Activated B cell treated with CpG ODN at 0.5 μM for 24 hours (primary cell): ENCODE results near the gene NPBWR2. TPM values are rescaled to one million over a fixed set of nuclear protein-coding genes. Genes with fewer than 3 reads are reported as not detected.

Source experiments
- ATAC-seq: fragments of 200-7000 bp; cut with Tn5 transposase; one replicate; pipeline ENCODE4 v1.10.0; 2021; ENCODE audit warnings: low read depth, mild to moderate bottlenecking, moderate library complexity
- CTCF ChIA-PET: fragments of 350-600 bp; sonication (Branson Sonifier 250); formaldehyde crosslinking; loops from one replicate; lab custom pipeline; 2021; ENCODE audit warnings: antibody characterized with exemption; lab: Charles Lee
- POLR2A ChIA-PET: fragments of 350-600 bp; sonication (Branson Sonifier 250); formaldehyde crosslinking; loops from one replicate; lab custom pipeline; 2021; ENCODE audit warnings: antibody characterized with exemption; lab: Charles Lee
- DNase-seq: peaks from one replicate; pipeline ENCODE4 v3.0.0; 2022
- H3K27ac Mint-ChIP-seq: one replicate; pipeline ENCODE4 v1.8.0; 2020; ENCODE audit warnings: mixed read lengths
- H3K27me3 Mint-ChIP-seq: one replicate; pipeline ENCODE4 v1.8.0; 2021; ENCODE audit warnings: mixed read lengths
- H3K36me3 Mint-ChIP-seq: one replicate; pipeline ENCODE4 v1.8.0; 2021; ENCODE audit warnings: low read depth, mixed read lengths
- H3K4me1 Mint-ChIP-seq: one replicate; pipeline ENCODE4 v1.8.0; 2021; ENCODE audit warnings: mixed read lengths
- H3K4me3 Mint-ChIP-seq: one replicate; pipeline ENCODE4 v1.8.0; 2020; ENCODE audit warnings: mild to moderate bottlenecking, mixed read lengths
- H3K9me3 Mint-ChIP-seq: one replicate; pipeline ENCODE4 v1.8.0; 2020; ENCODE audit warnings: mixed read lengths
- intact Hi-C: fragments of 100-400 bp; cut with micrococcal nuclease; formaldehyde crosslinking; loops from one replicate; pipeline ENCODE4 v1.15.1; 2024
- total RNA-seq: library from RNA; stranded (reverse); gene quantifications from 2 replicates; pipeline ENCODE4 v1.2.3, GENCODE V29; 2022
- TF ChIP-seq, protein P1 (sequence below): fragments of 200-600 bp; IDR thresholded peaks from one replicate; pipeline ENCODE4 v1.8.0; 2022; ENCODE audit warnings: antibody characterized with exemption, mild to moderate bottlenecking

The NPBWR2 gene
- total RNA-seq, 1 donor from 2014 or later, result not detected

DNA sequence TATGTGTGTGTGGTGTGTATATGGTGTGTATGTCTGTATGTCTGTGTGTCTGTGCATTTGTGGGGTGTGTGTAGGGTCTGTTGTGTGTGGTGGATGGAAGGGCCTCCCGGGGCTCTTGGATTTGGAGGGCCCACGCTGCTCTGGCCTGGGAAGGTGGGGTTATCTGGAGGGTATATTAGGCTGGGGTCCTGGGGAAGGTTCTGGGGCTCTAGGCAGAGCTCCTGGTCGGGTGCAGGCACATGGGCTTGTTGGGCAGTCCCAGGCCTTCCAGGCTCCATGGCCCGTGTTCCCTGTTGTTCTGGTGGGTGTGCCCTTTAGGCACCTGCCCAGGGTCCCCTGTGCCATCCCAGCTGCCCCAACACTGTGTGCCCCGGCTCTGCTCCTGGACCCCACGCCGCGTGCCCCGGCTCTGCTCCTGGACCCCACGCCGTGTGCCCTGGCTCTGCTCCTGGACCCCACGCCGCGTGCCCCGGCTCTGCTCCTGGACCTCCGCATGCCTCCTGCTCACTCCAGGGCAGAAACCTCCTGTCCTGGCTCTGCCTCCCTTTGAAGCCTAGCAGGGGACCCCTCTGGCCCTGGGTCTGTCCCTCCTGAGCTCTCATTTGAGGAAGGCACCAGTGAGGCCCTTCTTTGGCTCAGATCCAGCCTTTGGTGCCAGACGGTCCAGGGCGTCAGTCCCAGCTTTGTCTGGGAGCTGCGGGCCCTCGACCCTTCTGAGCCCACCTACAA lies 46.7 kb upstream of the NPBWR2 start:
- H3K9me3 Mint-ChIP-seq, result no peaks in the 10 kb centered on the region
- no peaks in the 10 kb centered on the region for H3K36me3 Mint-ChIP-seq
- ChIA-PET CTCF (no interaction called here), POLR2A (no interaction called here)
- no peaks in the 10 kb centered on the region for H3K4me1 Mint-ChIP-seq
- no peak overlapping the region for H3K27ac Mint-ChIP-seq
- H3K27me3 Mint-ChIP-seq, result peaks cover 2% of the 10 kb centered on the region
- ATAC-seq (no peak), DNase-seq (no peak)
- no peak overlapping the region for H3K4me3 Mint-ChIP-seq
- intact Hi-C loops, result no loop called here
- TF ChIP-seq, protein P1, sequence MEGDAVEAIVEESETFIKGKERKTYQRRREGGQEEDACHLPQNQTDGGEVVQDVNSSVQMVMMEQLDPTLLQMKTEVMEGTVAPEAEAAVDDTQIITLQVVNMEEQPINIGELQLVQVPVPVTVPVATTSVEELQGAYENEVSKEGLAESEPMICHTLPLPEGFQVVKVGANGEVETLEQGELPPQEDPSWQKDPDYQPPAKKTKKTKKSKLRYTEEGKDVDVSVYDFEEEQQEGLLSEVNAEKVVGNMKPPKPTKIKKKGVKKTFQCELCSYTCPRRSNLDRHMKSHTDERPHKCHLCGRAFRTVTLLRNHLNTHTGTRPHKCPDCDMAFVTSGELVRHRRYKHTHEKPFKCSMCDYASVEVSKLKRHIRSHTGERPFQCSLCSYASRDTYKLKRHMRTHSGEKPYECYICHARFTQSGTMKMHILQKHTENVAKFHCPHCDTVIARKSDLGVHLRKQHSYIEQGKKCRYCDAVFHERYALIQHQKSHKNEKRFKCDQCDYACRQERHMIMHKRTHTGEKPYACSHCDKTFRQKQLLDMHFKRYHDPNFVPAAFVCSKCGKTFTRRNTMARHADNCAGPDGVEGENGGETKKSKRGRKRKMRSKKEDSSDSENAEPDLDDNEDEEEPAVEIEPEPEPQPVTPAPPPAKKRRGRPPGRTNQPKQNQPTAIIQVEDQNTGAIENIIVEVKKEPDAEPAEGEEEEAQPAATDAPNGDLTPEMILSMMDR, result no peak

DNA sequence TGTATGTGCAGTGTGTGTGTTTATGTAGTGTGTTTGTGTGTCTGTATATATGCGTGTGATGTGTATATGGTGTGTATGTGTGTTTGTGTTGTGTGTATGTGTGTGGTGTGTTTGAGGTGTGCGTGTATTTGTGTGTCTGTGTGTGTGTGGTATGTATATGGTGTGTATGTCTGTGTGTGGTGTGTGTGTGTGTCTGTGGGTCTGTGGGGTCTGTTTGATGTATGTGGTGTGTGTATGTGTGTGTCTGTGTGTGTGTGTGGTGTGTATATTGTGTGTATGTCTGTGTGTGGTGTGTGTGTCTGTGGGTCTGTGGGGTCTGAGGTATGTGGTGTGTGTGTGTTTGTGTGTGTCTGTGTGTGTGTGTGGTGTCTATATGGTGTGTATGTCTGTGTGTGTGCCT lies 46.0 kb upstream of the NPBWR2 start:
- intact Hi-C loops, result no loop called here
- H3K27ac Mint-ChIP-seq, result no peak overlapping the region
- no peaks in the 10 kb centered on the region for H3K27me3 Mint-ChIP-seq
- no peaks in the 10 kb centered on the region for H3K9me3 Mint-ChIP-seq
- H3K4me1 Mint-ChIP-seq, result no peaks in the 10 kb centered on the region
- H3K36me3 Mint-ChIP-seq, result no peaks in the 10 kb centered on the region
- POLR2A ChIA-PET, result no interaction called here
- no peak overlapping the region for H3K4me3 Mint-ChIP-seq
- DNase-seq, result no peak
- no peak for ATAC-seq
- TF ChIP-seq, protein P1, result no peak
- CTCF ChIA-PET, result no interaction called here

DNA sequence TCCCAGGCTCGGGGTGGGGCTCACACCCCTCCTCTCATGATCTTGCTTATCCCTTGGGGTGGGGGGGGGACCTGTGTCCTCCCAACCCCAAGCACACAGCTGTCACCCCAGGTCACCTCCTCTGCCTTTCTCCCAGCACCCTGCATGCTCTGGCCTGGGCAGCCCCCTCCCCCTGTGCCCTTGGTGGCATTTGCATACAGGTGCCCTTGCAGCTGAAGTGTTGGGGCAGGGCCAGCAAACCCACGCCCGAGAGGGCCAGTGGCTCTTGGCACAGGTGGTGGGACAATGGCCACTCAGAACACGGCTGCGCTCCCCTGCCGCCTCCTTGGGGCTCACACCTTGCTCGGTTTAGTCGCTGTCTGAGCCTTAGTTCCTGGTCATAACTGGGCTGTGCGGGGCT lies 45.5 kb upstream of the NPBWR2 start:
- no peak overlapping the region for H3K4me3 Mint-ChIP-seq
- intact Hi-C loops, result no loop called here
- H3K4me1 Mint-ChIP-seq, result no peaks in the 10 kb centered on the region
- no peaks in the 10 kb centered on the region for H3K27me3 Mint-ChIP-seq
- no peak overlapping the region for H3K27ac Mint-ChIP-seq
- H3K9me3 Mint-ChIP-seq, result no peaks in the 10 kb centered on the region
- DNase-seq (no peak), ATAC-seq (no peak)
- TF ChIP-seq, protein P1, result no peak
- POLR2A ChIA-PET, result no interaction called here
- H3K36me3 Mint-ChIP-seq, result no peaks in the 10 kb centered on the region
- CTCF ChIA-PET, result no interaction called here

DNA sequence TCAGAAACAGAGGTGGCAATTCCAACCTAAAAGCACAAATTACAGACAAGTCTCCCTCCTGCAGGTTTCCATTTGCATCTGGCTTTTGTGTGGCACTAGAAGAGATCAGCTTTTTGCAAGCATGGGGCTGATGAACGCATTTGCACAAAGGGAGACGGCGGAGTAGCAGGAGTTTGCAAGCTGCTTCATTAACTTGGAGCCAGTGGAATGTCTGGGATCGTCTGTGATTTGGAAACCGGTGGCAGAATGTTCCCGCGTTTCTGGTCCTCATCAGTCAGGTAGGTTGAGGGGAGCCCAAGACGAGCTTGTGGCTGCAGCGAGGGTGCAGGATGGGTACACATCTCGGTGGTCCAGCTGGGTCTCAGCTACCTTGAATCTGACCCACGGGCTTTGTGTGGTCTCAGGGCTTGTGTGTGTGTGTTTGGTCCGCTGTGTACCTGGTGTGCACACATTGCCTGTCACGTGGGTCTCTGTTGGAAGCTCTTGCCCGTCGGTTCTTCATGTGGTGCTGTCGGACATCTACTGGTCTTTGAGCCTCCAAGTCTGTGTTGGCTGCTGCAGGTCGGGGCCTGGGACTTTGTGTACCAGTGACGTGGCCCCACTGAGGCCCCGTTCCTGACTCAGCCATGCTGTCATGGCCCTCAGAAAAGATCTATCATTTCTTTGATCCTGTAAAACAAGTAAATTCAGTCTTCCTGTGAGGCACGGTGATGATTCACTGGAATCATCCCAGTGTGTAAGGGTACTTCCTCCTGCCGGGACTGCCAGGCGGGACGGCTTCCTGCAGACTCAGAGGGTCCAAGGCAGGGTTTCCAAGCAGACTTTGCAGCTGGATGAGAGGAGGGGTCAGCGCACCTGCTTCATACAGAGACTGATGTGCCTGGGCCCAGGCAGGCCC lies 44.5 kb upstream of the NPBWR2 start:
- intact Hi-C loops, result no loop called here
- no peak overlapping the region for H3K4me3 Mint-ChIP-seq
- no peak overlapping the region for H3K27ac Mint-ChIP-seq
- ChIA-PET CTCF (no interaction called here), POLR2A (no interaction called here)
- no peaks in the 10 kb centered on the region for H3K4me1 Mint-ChIP-seq
- ATAC-seq (no peak), DNase-seq (no peak)
- H3K27me3 Mint-ChIP-seq, result no peaks in the 10 kb centered on the region
- no peaks in the 10 kb centered on the region for H3K36me3 Mint-ChIP-seq
- no peaks in the 10 kb centered on the region for H3K9me3 Mint-ChIP-seq
- TF ChIP-seq, protein P1, result no peak
